WI38 (cell line): Measurements from ENCODE around the gene NGLY1.

Experiments
- H3K4me3 ChIP-seq: 2 replicates; pipeline ENCODE4 v1.5.1; 2011; ENCODE audit warnings: low read depth, mild to moderate bottlenecking, control low read depth, low read length
- TF ChIP-seq, protein P1 (sequence below): IDR thresholded peaks from 2 replicates; pipeline ENCODE4 v1.5.1; 2012; ENCODE audit warnings: low read depth, mild to moderate bottlenecking, control low read depth, low read length

NGLY1 gene

DNA sequence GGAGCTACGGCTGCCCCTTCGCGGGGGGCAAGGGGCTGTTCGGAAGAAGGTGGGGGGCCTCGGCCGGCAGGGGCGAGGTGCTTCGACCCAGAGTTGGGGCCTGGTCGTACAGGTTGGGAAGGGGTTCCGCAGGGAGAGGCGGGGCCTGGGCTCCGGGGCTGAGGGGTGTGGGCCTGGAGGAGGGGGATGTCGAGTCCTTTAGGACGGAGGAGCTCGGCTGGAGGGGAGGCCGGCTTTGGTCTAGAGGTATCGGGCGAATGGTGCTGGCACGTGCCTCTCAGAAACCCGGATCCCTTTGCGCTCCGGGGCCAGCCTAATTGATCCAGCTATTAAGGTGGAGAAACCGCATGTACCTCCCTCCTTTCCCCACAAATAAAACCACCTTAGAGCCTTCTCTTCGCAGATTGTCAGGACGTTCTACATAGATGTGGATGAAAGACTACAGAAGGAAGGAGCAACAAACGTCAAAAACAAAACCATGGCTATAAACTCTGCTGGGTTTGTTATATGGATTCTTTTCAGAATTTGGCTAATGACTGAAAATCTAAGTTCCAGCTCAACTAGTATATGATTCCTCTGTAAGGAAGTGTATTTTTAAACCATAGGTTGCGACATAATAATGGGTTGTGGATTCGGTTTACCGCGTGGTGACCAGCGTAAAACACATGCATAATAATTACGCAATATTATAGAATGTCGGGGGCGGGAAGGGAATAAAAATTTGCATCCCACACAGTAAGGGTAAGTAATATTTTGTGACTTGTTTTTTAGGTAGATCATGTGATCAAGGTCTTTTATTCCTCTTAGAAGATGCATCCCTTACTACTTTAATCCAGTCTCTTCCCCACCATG lies 644 bp upstream of the NGLY1 start:
- peak overlapping the region; percentile 70 for H3K4me3 ChIP-seq
- TF ChIP-seq, protein P1, sequence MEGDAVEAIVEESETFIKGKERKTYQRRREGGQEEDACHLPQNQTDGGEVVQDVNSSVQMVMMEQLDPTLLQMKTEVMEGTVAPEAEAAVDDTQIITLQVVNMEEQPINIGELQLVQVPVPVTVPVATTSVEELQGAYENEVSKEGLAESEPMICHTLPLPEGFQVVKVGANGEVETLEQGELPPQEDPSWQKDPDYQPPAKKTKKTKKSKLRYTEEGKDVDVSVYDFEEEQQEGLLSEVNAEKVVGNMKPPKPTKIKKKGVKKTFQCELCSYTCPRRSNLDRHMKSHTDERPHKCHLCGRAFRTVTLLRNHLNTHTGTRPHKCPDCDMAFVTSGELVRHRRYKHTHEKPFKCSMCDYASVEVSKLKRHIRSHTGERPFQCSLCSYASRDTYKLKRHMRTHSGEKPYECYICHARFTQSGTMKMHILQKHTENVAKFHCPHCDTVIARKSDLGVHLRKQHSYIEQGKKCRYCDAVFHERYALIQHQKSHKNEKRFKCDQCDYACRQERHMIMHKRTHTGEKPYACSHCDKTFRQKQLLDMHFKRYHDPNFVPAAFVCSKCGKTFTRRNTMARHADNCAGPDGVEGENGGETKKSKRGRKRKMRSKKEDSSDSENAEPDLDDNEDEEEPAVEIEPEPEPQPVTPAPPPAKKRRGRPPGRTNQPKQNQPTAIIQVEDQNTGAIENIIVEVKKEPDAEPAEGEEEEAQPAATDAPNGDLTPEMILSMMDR = no peak

DNA sequence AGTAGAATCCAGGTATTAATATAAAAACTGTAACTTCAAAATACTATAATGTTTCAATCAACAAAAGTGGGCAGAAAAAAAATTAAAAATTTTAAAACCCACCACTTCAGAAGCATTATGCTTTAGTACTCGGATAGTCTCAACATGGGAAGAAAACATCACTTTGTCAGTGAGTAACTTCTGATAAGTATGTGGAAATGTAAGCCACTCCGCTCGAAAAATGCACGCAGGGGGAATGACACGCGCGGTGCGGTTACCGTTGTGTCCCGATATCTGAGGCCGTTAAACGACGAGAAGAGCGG lies 656 bp downstream of the NGLY1 start:
- TF ChIP-seq, protein P1 = no peak
- H3K4me3 ChIP-seq = peak overlapping the region; percentile 88

DNA sequence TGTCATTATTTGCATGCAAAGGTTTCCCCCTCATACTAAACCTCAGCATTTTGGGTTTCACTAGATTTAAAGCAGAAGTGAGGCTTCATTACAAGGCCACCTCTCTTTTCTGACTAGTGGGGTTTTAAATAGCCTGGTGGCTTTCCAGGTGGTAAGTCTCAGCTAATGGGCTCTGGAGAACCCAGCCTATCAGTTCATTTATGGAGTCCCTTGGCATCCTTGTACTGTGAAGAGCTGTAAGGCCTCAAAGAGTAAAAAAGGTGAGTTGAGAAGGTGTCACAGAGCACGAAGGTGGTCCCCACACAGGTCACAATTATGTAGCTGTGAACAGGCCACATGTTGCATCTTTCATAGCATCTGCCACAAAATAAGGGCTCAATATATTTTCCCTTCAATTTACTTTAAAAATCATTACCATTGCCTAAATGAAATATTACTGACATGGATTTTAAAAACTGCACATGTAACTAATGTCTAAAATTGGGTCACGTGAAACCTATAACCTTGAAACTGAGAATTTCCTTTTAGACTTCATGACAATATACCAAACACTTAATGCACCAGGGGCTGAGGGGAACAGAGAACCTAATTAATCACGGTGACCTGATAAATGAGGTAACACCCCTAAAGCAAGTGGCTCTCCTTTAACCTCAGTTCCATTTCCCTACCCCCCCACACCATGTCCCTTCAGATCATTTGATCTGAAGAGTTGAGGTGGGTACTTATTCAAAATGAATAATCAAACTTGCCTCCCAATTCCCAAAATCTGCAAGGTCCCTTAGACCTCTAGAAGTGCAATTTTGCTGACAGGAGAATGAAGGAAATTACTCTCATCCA lies 1.3 kb downstream of the NGLY1 start:
- TF ChIP-seq, protein P1 = no peak
- peak overlapping the region; percentile 88 for H3K4me3 ChIP-seq

DNA sequence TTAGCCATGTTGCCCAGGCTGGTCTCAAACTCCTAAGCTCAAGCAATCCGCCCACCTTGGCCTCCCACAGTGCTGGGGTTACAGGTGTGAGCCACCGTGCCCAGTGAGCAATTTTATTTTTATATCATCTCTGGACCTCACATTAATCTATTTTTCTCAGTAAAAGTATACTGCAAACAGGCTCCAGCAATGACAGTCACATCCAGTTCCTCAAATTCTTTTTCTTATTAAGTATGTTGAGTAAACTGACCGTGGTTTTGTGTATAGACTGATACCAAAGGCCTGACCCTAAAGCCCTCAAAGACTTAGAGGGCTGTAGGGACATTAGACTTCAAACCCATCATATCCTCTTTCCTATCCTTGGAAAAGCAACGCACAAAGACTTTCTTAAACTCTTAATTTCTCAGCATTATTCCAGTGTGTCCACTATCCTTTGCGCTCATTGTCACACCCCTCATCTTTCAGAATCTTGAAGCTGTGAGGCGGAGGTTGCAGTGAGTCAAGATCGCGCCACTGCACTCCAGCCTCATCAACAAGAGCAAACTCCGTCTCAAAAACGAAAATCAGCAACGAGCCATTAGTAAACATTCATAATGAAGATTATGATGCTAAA lies 2.0 kb downstream of the NGLY1 start:
- H3K4me3 ChIP-seq = no peak overlapping the region
- TF ChIP-seq, protein P1 = no peak

DNA sequence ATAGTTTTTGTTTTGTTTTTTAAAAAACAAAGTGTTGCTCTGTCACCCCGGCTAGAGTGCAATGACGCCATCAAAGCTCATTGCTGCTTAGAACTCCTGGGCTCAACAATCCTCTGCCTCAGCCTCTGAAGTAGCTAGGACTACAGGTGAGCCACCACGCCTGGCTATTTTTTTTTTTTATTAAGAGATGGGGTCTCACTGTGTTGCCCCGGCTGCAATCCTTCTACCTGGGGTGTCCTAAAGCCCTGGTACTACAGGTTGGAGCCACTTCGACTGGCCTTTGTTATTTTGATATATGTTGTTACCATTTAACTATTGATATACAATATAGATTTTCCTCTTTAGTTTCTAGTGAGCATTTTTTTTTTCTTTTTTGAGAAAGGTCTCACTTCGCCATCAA lies 2.6 kb downstream of the NGLY1 start:
- TF ChIP-seq, protein P1 = no peak
- no peak overlapping the region for H3K4me3 ChIP-seq

DNA sequence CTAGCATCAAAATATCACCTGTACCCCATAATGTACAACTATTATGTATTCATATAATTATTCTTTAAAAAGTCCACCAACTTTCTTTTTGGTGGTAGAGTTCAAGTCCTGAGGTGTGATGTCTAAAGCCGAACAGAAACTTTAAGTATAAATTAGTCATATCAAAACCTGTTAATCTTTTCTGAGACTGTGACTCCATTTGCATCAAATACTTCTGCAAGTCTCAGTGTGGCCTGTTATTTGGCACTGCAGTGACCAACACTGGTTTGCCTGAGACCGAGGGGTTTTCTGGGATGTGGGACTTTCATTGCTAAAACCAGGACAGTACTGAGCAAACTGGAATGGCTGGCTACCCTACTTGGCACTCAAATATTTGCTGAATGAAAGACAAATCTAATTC lies 7.3 kb downstream of the NGLY1 start:
- H3K4me3 ChIP-seq = no peak overlapping the region
- TF ChIP-seq, protein P1 = no peak

DNA sequence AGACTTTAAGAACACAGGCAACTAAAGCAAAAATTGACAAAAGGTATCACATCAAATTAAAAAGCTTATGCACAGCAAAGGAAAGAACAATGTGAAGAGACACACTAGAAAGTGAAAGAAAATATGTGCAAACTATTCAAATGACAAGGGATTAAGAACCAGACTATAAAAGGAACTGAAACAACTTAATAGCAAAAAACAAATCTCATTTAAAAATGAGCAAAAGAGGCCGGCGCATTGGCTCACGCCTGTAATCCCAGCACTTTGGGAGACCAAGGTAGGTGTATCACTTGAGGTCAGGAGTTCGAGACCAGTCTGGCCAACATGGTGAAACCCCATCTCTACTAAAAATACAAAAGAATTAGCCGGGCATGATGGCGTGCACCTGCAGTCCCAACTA lies 14.4 kb downstream of the NGLY1 start:
- H3K4me3 ChIP-seq = no peak overlapping the region
- TF ChIP-seq, protein P1 = no peak
